SK-N-SH treated with all-trans-retinoic acid at 6 μM for 48 hours (cell line): Measurements from ENCODE around the gene SPAG9.
"Not testable (repeated sequence)": the region's sequence is repeated elsewhere in the genome, so short reads cannot be mapped to it uniquely, and the experiment has no call there.

ENCODE experiments used
- TCF4 ChIP-seq: fragments of 250-450 bp; sonication (Bioruptor Pico); IDR thresholded peaks from 2 replicates; pipeline ENCODE4 v1.8.0; 2021; ENCODE audit warnings: mild to moderate bottlenecking, moderate library complexity, borderline replicate concordance
- TF ChIP-seq, protein P1 (sequence below): fragments of 250-450 bp; sonication (Bioruptor Pico); IDR thresholded peaks from 2 replicates; pipeline ENCODE4 v1.5.1; 2020; ENCODE audit warnings: low read depth, mild to moderate bottlenecking, moderate library complexity

DNA sequence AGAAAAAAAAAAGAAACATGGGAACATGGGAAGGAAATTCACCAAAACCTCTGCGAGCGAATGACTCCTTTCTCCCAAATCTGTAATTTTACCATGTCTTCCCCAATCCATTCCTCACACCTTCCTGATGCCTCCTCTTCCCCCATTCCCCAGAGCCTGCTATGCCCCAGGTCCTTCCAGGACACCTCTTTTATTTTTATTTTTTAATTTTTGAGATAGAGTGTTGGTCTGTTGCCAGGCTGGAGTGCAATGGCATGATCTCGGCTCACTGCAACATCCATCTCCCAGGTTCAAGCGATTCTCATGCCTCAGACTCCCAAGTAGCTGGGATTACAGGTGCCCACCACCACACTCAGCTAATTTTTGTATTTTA lies 179.0 kb downstream of the SPAG9 start:
- not testable (repeated sequence) for TF ChIP-seq TCF4 (CRISPR knock-in tag)
- TF ChIP-seq, protein P1, sequence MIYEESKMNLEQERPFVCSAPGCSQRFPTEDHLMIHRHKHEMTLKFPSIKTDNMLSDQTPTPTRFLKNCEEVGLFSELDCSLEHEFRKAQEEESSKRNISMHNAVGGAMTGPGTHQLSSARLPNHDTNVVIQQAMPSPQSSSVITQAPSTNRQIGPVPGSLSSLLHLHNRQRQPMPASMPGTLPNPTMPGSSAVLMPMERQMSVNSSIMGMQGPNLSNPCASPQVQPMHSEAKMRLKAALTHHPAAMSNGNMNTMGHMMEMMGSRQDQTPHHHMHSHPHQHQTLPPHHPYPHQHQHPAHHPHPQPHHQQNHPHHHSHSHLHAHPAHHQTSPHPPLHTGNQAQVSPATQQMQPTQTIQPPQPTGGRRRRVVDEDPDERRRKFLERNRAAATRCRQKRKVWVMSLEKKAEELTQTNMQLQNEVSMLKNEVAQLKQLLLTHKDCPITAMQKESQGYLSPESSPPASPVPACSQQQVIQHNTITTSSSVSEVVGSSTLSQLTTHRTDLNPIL (CRISPR knock-in tag): not testable (repeated sequence)
